GM13976 (cell line): ENCODE data around the gene CACHD1.

Experiments
- DNase-seq: peaks from one replicate; pipeline ENCODE4 v3.0.0; 2012; ENCODE audit warnings: low spot score
- in situ Hi-C: fragments of 300-500 bp; cut with MboI; formaldehyde crosslinking; loops from one replicate; pipeline ENCODE4 v1.12.0; 2022; ENCODE audit warnings: low sequenced_read_pairs, mixed read lengths, inconsistent platforms; ENCODE audit not compliant: unreplicated experiment
- TF ChIP-seq, protein P1 (sequence below): IDR thresholded peaks from 2 replicates; pipeline ENCODE4 v1.5.1; 2012; ENCODE audit warnings: borderline replicate concordance, mild to moderate bottlenecking; ENCODE audit not compliant: insufficient read depth; ENCODE audit errors: extremely low read depth, missing control alignments, control extremely low read depth

CACHD1 gene

DNA sequence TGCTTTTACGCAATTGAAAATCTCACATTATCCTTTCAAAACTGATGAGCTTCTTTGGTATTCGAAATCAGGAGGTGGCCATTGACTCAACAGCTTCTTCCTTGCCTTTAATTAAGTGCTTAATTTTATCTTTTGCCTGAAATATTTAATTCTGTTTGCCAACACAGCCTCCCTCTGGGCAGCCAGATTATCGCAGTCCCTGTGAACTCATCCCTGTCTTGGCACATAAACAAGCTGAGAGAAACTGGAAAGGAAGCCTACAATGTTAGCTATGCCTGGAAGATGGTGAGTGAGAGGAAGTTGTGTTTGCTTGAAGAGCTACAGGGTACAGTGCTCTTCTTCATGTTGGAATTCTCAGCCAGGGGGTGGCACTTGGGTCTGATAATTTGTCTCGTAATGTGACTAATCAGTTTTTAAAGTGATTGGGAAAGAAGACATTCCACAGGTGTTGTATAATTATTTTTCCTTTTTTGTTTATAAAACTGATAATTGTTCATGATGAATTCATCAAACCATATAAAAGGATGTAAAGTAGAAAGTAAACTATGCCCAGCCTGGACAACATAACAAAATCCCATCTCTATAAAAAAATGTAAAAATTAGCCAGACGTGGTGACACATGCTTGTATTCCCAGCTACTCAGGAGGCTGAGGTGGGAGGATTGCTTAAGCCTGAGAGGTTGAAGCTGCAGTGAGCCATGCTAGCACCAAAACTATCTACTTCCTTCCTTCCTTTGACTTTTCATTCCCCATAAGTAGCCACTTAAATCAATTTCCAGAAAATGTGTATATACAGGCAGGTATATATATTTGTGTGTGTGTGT lies 184.8 kb downstream of the CACHD1 start:
- no peak for DNase-seq
- in situ Hi-C loops: no loop called here
- TF ChIP-seq, protein P1, sequence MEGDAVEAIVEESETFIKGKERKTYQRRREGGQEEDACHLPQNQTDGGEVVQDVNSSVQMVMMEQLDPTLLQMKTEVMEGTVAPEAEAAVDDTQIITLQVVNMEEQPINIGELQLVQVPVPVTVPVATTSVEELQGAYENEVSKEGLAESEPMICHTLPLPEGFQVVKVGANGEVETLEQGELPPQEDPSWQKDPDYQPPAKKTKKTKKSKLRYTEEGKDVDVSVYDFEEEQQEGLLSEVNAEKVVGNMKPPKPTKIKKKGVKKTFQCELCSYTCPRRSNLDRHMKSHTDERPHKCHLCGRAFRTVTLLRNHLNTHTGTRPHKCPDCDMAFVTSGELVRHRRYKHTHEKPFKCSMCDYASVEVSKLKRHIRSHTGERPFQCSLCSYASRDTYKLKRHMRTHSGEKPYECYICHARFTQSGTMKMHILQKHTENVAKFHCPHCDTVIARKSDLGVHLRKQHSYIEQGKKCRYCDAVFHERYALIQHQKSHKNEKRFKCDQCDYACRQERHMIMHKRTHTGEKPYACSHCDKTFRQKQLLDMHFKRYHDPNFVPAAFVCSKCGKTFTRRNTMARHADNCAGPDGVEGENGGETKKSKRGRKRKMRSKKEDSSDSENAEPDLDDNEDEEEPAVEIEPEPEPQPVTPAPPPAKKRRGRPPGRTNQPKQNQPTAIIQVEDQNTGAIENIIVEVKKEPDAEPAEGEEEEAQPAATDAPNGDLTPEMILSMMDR: no peak

DNA sequence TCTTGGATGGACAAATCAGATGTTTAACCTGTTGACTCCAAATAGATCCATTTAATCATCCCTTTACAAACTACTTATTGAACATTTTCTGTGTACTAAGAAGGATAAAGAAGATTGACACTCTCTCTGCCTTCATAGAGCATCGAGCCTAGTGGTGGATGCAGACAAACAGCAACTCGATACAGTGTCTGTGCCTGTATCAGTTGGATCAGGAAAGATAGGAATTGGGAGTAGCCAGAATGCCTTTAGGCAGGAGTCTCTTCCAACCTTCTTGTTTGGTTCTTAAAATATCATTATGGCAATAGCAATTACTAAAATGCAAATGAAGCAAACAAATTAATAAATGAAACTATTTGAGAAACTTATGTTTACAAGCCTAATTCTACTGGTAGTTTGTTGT lies 185.9 kb downstream of the CACHD1 start:
- in situ Hi-C loops: no loop called here
- TF ChIP-seq, protein P1: no peak
- no peak for DNase-seq

DNA sequence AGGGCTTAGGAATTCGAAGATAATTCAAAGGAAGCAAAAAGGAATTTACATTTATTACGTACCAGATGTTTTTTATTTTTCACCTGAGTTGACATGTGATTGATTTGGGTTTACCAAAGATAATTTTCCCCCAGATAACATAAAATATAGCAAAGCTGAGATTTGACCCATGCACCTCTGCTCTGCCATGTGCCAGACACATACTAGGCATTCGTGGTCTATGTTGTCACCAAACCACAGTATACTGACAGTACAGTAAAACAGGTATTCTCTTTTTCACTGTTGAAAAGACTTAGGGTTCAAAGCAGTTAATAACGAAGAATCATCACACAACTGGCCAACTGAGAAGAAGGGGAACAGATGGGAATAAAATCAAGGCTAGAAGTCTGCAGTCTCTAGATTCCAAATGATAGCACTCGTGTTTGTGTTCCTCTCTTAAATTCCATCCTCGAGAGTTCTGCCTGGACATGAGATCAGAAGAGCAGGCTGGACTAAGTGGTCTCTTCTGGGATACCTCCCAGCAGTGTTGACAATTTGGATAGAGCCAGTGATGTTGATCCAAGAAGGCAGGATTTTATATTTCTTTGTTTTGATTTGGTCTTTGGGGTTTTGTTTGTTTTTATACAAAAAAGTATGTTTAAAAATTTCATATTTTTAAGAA lies 189.7 kb downstream of the CACHD1 start:
- no peak for DNase-seq
- TF ChIP-seq, protein P1: no peak
- in situ Hi-C loops: no loop called here

DNA sequence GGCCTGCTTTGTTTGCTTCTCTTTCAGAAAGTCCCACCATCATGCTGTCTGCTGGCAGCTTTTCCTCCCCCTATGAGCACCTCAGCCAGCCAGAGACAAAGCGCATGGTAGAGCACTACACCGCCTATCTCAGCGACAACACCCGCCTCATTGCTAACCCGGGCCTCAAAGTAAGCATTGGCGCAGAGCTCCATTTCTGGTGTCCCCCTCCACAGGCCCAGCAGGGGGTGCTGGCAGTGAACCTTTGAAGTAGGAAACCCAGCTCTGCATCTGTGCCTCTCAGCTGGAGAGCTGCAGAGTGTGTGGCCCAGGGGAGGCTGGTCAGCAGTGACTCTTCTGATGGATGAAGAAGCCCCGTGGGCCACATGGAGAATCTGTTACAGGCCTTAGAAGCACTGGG lies 193.7 kb downstream of the CACHD1 start:
- DNase-seq: peak; percentile 16
- TF ChIP-seq, protein P1: no peak
- in situ Hi-C loops: no loop called here

DNA sequence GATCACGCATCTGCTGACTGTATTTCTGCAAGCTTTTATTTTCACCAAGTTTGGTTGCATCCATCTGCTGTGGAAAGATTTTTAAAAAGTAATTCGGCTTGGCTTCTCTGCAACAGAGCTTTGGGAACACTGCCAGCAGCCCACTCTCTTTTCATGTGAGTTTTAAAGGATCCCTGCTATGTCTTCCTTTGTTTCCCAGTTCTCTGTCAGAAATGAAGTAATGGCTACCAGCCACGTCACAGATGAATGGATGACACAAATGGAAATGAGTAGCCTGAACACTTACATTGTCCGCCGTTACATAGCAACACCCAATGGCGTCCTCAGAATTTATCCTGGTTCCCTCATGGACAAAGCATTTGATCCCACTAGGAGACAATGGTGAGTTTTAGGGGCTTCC lies 194.4 kb downstream of the CACHD1 start:
- TF ChIP-seq, protein P1: no peak
- DNase-seq: no peak
- in situ Hi-C loops: no loop called here

DNA sequence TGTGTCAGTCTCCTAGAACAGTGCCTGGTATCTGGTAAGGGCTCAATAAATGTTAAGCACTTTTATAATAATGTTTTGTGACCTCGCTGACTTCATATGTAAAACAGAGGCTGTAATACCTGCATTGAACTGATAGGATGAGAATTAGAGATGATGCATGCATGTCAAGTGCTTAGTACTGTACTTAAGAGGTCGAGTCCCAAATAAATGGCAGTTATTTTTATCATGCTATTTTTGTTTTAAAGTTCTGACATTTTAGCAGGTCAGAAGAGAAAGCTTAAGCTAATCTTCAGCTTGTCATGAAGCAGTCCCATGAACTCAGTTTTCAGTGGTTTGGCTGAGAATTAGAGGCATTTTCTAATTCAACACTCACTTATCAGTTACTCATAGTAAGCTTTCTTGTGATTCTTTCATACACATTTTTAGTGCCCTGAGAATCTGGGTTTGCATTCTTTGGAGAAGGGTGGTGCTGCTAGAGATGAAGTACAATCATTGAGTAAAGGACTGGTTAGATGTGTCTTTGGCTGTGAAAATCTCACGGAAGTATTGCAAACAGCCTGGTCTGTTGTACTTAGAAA lies 199.3 kb downstream of the CACHD1 start:
- no peak for DNase-seq
- TF ChIP-seq, protein P1: no peak
- in situ Hi-C loops: no loop called here
